HCT116 (cell line): ENCODE results near the gene KCNAB2. TPM values are rescaled to one million over a fixed set of nuclear protein-coding genes. Genes with fewer than 3 reads are reported as not detected.

ENCODE experiments used
- ATAC-seq: fragments of 200-7000 bp; cut with Tn5 transposase; 2 replicates; pipeline ENCODE4 v1.9.1; 2020; ENCODE audit warnings: mild to moderate bottlenecking, moderate library complexity
- BruUV-seq: library from RNA; stranded (reverse); fragments of 400-500 nt; replicated peaks from 2 replicates; lab custom pipeline; 2021; lab: Mats Ljungman, UMichigan
- CTCF ChIA-PET: fragments of 300-600 bp; sonication (Branson Sonifier 250); formaldehyde crosslinking; loops from one replicate; lab custom pipeline; 2021; ENCODE audit warnings: antibody characterized with exemption; lab: Charles Lee
- POLR2A ChIA-PET: fragments of 300-600, 350-600 bp; sonication (Branson Sonifier 250); formaldehyde crosslinking; loops from one replicate; lab custom pipeline; 2021; ENCODE audit warnings: antibody characterized with exemption; lab: Charles Lee
- RAD21 ChIA-PET, 2 experiments: fragments of 300-600 bp; sonication (Branson Sonifier 250); formaldehyde crosslinking; loops; one replicate each; lab custom pipeline; 2023; ENCODE audit warnings: low total read pairs in 2 of 2; ENCODE audit not compliant: uncharacterized antibody in 2 of 2, unreplicated experiment in 2 of 2, low non-redundant PET in 1 of 2; lab: Charles Lee
- DNase-seq: peaks from one replicate; pipeline ENCODE4 v3.0.0-alpha.2; 2010; ENCODE audit warnings: low read depth, low spot score
- H2AFZ ChIP-seq: fragments of 200-600 bp; shearing (Covaris generic), sonication (generic); 2 replicates; pipeline ENCODE4 v1.6.1; 2017; ENCODE audit warnings: low read depth, mixed run types, mixed read lengths, antibody characterized with exemption, low read length; ENCODE audit not compliant: poor library complexity, severe bottlenecking
- H3K27ac ChIP-seq: 2 replicates; pipeline ENCODE4 v1.5.1; 2012; ENCODE audit warnings: low read depth, low read length
- H3K27me3 ChIP-seq: fragments of 200-600 bp; sonication (generic); 2 replicates; pipeline ENCODE4 v1.6.1; 2016; ENCODE audit warnings: mixed run types, low read length, mixed read lengths; ENCODE audit not compliant: insufficient read depth
- H3K36me3 ChIP-seq, 2 experiments: fragments of 200-500 bp in 1 of 2; fragments of 200-600 bp in 1 of 2; sonication (Bioruptor generic) in 1 of 2; sonication (generic) in 1 of 2; 2 replicates each; pipeline versions ENCODE4 v1.5.1 to v1.6.1; 2014 to 2016; ENCODE audit warnings: low read length in 2 of 2, inconsistent platforms in 1 of 2, mixed read lengths in 1 of 2, mixed run types in 1 of 2; ENCODE audit not compliant: insufficient read depth in 2 of 2, control insufficient read depth in 1 of 2
- H3K4me1 ChIP-seq, 2 experiments: fragments of 200-600 bp in 1 of 2; sonication (generic) in 1 of 2; 2 replicates each; pipeline versions ENCODE4 v1.5.1 to v1.6.1; 2012 to 2017; ENCODE audit warnings: low read length in 2 of 2, inconsistent platforms in 1 of 2, mild to moderate bottlenecking in 1 of 2, mixed read lengths in 1 of 2, mixed run types in 1 of 2, moderate library complexity in 1 of 2; ENCODE audit not compliant: insufficient read depth in 2 of 2, control insufficient read depth in 1 of 2
- H3K4me2 ChIP-seq: fragments of 200-600 bp; sonication (generic); 2 replicates; pipeline ENCODE4 v1.6.1; 2017; ENCODE audit warnings: mixed run types, low read length, mixed read lengths
- H3K4me3 ChIP-seq, 2 experiments: fragments of 200-600 bp in 1 of 2; sonication (generic) in 1 of 2; replicated peaks in 1 of 2; 2 replicates each; pipeline ENCODE4 v1.5.1; 2011 to 2016; ENCODE audit warnings: low read length in 2 of 2, control low read depth in 1 of 2, low read depth in 1 of 2, mild to moderate bottlenecking in 1 of 2, mixed read lengths in 1 of 2, mixed run types in 1 of 2
- H3K79me2 ChIP-seq: fragments of 200-600 bp; sonication (generic); 2 replicates; pipeline ENCODE4 v1.6.1; 2017; ENCODE audit warnings: mild to moderate bottlenecking, mixed run types, low read length, moderate library complexity, mixed read lengths; ENCODE audit not compliant: insufficient read depth
- H3K9ac ChIP-seq: fragments of 200-600 bp; sonication (generic); 2 replicates; pipeline ENCODE4 v1.6.1; 2016; ENCODE audit warnings: low read length, mixed read lengths
- H3K9me2 ChIP-seq: fragments of 200-600 bp; sonication (generic), shearing (Covaris generic); 2 replicates; pipeline ENCODE4 v1.6.1; 2017; ENCODE audit warnings: mixed run types, mild to moderate bottlenecking, moderate library complexity; ENCODE audit not compliant: insufficient read depth
- H3K9me3 ChIP-seq, 2 experiments: fragments of 200-500 bp in 1 of 2; fragments of 200-600 bp in 1 of 2; sonication (Bioruptor generic) in 1 of 2; sonication (generic) in 1 of 2; 2 replicates each; pipeline ENCODE4 v1.6.1; 2014 to 2017; ENCODE audit warnings: low read length in 2 of 2, mixed read lengths in 2 of 2, inconsistent platforms in 1 of 2, low read depth in 1 of 2, mild to moderate bottlenecking in 1 of 2, mixed run types in 1 of 2, moderate library complexity in 1 of 2; ENCODE audit not compliant: control insufficient read depth in 1 of 2, insufficient read depth in 1 of 2
- H4K20me1 ChIP-seq: fragments of 200-600 bp; sonication (generic), shearing (Covaris generic); 2 replicates; pipeline ENCODE4 v1.6.1; 2017; ENCODE audit warnings: mixed run types, mild to moderate bottlenecking, moderate library complexity; ENCODE audit not compliant: insufficient read depth
- ELF1 ChIP-seq: IDR thresholded peaks from 2 replicates; pipeline ENCODE4 v1.6.1; 2012; ENCODE audit warnings: low read depth, borderline replicate concordance
- EZH2 ChIP-seq: fragments of 200-600 bp; sonication (generic); IDR thresholded peaks from 2 replicates; pipeline ENCODE4 v1.6.1; 2017; ENCODE audit warnings: antibody characterized with exemption, mixed run types
- JUND ChIP-seq: IDR thresholded peaks from 2 replicates; pipeline ENCODE4 v1.6.1; 2012
- MAX ChIP-seq: IDR thresholded peaks from 2 replicates; pipeline ENCODE4 v1.6.1; 2012
- POLR2A ChIP-seq: IDR thresholded peaks from 2 replicates; pipeline ENCODE4 v1.7.0; 2011; ENCODE audit warnings: borderline replicate concordance; ENCODE audit not compliant: insufficient read depth, insufficient read length; ENCODE audit errors: extremely low read depth
- POLR2AphosphoS5 ChIP-seq: IDR thresholded peaks from 2 replicates; pipeline ENCODE4 v1.6.1; 2011; ENCODE audit warnings: mild to moderate bottlenecking, low read depth, low read length, moderate library complexity
- REST ChIP-seq: IDR thresholded peaks from 2 replicates; pipeline ENCODE4 v1.6.1; 2012; ENCODE audit warnings: low read depth
- SIN3A ChIP-seq: IDR thresholded peaks from 2 replicates; pipeline ENCODE4 v1.6.1; 2012; ENCODE audit warnings: low read depth
- SP1 ChIP-seq: IDR thresholded peaks from 2 replicates; pipeline ENCODE4 v1.6.1; 2012; ENCODE audit warnings: low read depth
- YY1 ChIP-seq: IDR thresholded peaks from 2 replicates; pipeline ENCODE4 v1.6.1; 2011; ENCODE audit warnings: low read length, low read depth, moderate library complexity, mild to moderate bottlenecking; ENCODE audit not compliant: insufficient replicate concordance; ENCODE audit errors: extremely low read depth
- ZNF274 ChIP-seq: fragments of 200-500 bp; sonication (Bioruptor generic); IDR thresholded peaks from 2 replicates; pipeline ENCODE4 v1.6.1; 2014; ENCODE audit warnings: mild to moderate bottlenecking, low read depth, low read length, inconsistent platforms
- intact Hi-C: fragments of 100-400 bp; cut with micrococcal nuclease; formaldehyde crosslinking; loops from 2 replicates; pipeline ENCODE4 v1.10.0; 2022
- total RNA-seq: library from RNA; stranded (reverse); gene quantifications from one replicate; pipeline ENCODE4 v1.2.1, GENCODE V29; 2021; ENCODE audit not compliant: unreplicated experiment

KCNAB2 gene
- total RNA-seq, 1 experiment from 2014 or later: 18.1 TPM

GRCh38 chr1:6029351-6029750, 16.3 kb upstream of the KCNAB2 start:
- H3K27ac ChIP-seq: no peak overlapping the region
- no peaks in the 10 kb centered on the region for H3K9me2 ChIP-seq
- H4K20me1 ChIP-seq: no peaks in the 10 kb centered on the region
- no peaks in the 10 kb centered on the region for H3K36me3 ChIP-seq
- ChIA-PET RAD21 (no interaction called here), POLR2A (no interaction called here), CTCF (no interaction called here)
- DNase-seq: no peak
- no peak overlapping the region for H3K9ac ChIP-seq
- TF ChIP-seq EZH2 (no peak), POLR2AphosphoS5 (no peak)
- no peak overlapping the region for H3K4me3 ChIP-seq
- BruUV-seq: no TSS peak
- H3K27me3 ChIP-seq: no peaks in the 10 kb centered on the region
- intact Hi-C loops: no loop called here
- no peaks in the 10 kb centered on the region for H3K79me2 ChIP-seq
- no peak for ATAC-seq
- H3K4me2 ChIP-seq: no peak overlapping the region
- no peak overlapping the region for H2AFZ ChIP-seq
- no peaks in the 10 kb centered on the region for H3K9me3 ChIP-seq
- peaks cover 14 to 28% of the 10 kb centered on the region in 2 experiments; a peak in 3 of 4 replicates for H3K4me1 ChIP-seq

- ChIA-PET CTCF (no interaction called here), POLR2A (no interaction called here), RAD21 (no interaction called here)
- Histone ChIP-seq H3K4me2 (no peak overlapping the region), H3K27ac (no peak overlapping the region), H3K36me3 (no peaks in the 10 kb centered on the region), H3K4me1 (peaks cover 7 to 20% of the 10 kb centered on the region in 2 experiments; a peak in 3 of 4 replicates), H3K27me3 (no peaks in the 10 kb centered on the region), H2AFZ (no peak overlapping the region), H3K9me3 (no peaks in the 10 kb centered on the region), H3K9ac (no peak overlapping the region), H3K9me2 (no peaks in the 10 kb centered on the region), H3K79me2 (no peaks in the 10 kb centered on the region), H3K4me3 (no peak overlapping the region), H4K20me1 (no peaks in the 10 kb centered on the region)
- no TSS peak for BruUV-seq
- intact Hi-C loops: no loop called here
- no peak for TF ChIP-seq YY1
- TF ChIP-seq MAX: no peak
- no peak for TF ChIP-seq SP1
- no peak for TF ChIP-seq ELF1
- TF ChIP-seq SIN3A: no peak
- TF ChIP-seq POLR2A: no peak
- TF ChIP-seq REST: no peak
- TF ChIP-seq JUND: no peak
- no peak for TF ChIP-seq ZNF274
- DNase-seq: no peak
- no peak for ATAC-seq
These were observed 15.6 kb upstream of the KCNAB2 start for GRCh38 chr1:6030132-6030531.
